ENCODE data around the gene MTHFD1. TPM values are rescaled to one million over a fixed set of nuclear protein-coding genes. Genes with fewer than 3 reads are reported as not detected.

The MTHFD1 gene
- total RNA-seq, 1 donor from 2014 or later = 39.8 TPM

DNA sequence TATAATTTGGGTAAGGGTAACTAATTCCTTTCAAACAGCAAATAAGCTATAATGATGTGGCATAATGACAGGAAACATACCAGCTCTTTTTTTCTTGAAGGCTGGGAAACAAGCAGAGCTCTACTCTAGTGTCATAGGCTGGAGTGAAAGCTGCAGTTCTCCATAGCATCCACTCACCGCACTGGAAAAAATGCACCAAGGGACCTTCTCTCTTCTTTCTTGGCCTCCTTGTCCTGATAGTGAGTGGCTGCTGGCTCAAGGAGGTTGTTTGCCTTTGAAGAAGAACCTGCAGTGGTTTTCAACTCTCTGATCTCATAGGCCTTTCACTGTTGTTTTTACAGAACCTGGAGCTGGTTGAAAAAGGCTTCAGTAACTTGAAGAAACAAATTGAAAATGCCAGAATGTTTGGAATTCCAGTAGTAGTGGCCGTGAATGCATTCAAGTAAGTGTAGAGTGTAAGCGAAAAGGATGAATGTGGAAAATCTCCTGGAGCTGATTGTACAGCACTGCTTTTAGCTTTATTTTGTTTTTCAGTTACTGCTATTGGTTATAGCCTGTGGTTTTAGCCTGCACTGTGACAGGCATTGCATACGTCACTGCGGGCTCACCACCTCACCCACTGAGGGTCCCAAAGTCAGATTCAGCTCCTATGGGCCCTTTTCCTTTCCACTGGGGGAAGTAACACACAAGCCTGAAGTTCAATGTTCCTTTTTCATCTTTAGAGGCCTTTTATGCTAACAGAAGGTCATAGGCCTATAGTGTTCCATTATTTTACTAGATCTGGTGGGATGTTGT, 59.9 kb downstream of the MTHFD1 start:
- DNase-seq = no peak

DNA sequence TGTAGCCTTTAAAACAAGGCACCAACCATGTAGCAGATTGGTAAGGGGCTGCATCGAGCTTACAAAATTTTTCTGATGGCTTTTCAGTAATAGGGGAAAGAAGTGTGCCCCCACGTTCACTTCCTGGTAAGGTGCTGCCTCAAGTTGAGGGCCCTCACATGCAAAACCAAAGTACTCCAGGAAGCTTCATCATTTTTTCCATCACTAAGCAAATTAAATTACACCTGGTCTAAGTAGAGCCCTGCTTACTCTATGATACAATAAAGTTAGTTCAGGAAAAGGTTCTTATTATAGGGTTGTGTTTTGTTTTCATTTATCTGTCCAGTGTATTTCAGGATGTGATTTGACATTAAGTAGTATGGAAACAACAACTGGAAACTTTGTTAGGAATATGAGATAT, 62.1 kb downstream of the MTHFD1 start:
- no peak for DNase-seq

DNA sequence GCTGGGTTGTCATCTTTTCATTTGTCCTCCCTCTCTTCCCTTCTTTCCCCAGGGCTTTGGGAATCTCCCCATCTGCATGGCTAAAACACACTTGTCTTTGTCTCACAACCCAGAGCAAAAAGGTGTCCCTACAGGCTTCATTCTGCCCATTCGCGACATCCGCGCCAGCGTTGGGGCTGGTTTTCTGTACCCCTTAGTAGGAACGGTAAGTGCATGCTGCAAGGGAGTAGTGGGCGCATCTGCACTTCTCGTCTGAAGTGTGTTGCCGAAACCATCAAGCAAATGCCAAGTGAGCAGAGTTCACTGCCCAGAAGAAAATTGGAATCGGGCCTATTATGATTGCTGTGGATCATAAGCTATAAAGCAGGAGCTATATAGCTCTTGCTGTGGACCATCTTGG, 66.5 kb downstream of the MTHFD1 start:
- DNase-seq = no peak

DNA sequence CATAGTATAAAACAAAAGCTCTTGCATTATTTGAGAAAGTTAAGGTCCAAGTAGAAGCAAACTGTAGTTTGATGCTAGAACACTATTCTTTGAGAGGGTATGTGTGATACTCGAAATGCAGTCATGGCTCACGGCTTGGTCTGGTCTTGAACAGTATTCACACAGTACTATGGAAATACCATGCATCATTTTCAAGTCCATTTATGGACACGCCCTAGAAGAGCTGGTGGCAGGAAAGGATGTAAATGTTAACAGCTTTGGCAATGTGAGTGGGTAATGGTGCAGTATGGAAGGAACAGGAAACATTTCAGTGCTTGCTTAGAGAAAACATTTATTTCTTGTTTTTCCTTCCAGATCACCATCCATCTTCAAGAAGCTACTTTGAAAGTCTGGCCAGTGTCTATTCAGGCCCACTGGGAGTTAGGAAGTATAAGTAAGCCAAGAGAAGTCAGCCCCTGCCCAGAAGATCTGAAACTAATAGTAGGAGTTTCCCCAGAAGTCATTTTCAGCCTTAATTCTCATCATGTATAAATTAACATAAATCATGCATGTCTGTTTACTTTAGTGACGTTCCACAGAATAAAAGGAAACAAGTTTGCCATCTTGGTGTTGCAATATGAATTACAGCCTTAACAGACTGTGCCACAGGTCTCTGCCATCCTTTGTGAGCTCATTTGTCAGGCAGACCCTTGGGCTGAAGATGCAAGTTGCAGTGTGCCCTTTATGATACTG, 71.4 kb downstream of the MTHFD1 start:
- no peak for DNase-seq

GRCh38 chr14:64461221-64461620, 73.1 kb downstream of the MTHFD1 start:
- no peak for DNase-seq

DNA sequence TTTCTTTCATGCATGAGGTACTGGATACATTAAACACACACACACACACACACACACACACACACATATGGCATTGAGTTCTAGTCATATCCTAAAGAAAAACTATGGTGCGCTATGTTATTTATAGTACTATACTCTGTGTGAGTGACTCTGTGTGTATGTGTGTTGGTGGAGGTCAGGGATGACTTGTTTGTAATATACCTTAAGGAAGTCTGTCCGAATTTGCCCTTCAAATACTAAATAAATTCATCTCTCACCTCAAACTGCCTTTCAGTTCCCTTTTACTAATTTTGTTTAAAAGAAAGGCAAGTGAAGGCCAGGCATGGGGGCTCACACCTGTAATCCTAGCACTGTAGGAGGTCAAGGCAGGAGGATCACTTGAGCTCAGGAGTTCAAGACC, 75.0 kb downstream of the MTHFD1 start:
- no peak for DNase-seq

DNA sequence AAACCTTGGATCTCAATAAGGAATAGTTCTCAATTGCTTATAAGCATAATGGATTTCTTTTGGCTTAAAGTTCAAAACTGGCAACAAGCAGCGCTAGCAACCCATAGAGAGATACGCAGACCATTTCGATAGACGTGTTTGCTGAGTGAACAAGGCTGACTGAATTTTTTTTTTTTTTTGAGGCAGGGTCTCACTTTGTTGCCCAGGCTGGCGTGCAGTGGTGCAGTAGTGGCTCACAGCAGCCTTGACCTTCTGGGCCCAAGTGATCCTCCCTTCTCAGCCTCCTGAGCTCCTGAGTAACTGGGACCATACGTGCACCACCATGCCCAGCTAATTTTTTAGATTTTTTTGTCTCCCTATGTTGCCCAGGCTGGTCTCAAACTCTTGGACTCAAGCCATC, 75.7 kb downstream of the MTHFD1 start:
- DNase-seq = no peak

GRCh38 chr14:64464651-64465050, 76.5 kb downstream of the MTHFD1 start:
- DNase-seq = no peak

GRCh38 chr14:64465191-64465822, 77.2 kb downstream of the MTHFD1 start, which contains the start of gene AKAP5:
AKAP5 (plus strand) TSS chr14:64465499; CDS start chr14:64468395, 2,896 bp downstream.
- DNase-seq = peak; percentile 53

GRCh38 chr14:64465831-64466554, 77.8 kb downstream of the MTHFD1 start:
- DNase-seq = peak; percentile 42

GRCh38 chr14:64467101-64467500, 78.9 kb downstream of the MTHFD1 start:
- DNase-seq = no peak

- DNase-seq = no peak
These were observed 79.4 kb downstream of the MTHFD1 start for GRCh38 chr14:64467566-64467965.

DNA sequence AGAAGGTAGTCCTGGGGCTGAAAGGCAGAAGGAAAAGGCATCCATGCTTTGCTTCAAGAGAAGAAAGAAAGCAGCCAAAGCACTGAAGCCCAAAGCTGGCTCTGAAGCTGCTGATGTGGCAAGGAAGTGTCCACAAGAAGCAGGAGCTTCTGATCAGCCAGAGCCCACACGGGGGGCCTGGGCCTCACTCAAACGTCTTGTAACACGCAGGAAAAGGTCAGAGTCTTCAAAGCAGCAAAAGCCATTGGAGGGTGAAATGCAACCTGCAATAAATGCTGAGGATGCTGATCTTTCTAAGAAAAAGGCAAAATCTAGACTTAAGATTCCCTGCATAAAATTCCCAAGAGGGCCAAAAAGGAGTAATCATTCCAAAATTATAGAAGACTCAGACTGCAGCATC, 80.3 kb downstream of the MTHFD1 start:
- DNase-seq = no peak

DNA sequence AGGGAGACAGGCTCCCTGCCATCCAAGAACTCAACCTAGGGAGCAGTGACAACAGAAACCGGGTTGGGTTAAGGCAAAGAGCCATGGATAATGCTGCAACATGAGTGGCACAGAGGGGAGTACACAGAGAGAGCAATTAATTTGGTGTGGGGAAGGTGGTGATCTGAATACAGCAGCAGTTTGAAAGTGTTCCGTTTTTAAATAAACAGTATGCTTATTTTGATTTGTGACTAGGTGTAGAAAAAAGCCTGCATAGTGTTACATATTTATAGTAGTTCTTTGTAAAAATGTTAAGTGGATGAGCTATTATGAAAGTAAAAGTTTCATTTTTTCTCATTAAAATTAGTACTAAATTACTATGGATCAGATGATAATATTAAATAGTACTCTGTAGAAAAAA, 85.9 kb downstream of the MTHFD1 start:
- no peak for DNase-seq

- DNase-seq = no peak
These were observed 86.5 kb downstream of the MTHFD1 start for GRCh38 chr14:64474698-64475097.

DNA sequence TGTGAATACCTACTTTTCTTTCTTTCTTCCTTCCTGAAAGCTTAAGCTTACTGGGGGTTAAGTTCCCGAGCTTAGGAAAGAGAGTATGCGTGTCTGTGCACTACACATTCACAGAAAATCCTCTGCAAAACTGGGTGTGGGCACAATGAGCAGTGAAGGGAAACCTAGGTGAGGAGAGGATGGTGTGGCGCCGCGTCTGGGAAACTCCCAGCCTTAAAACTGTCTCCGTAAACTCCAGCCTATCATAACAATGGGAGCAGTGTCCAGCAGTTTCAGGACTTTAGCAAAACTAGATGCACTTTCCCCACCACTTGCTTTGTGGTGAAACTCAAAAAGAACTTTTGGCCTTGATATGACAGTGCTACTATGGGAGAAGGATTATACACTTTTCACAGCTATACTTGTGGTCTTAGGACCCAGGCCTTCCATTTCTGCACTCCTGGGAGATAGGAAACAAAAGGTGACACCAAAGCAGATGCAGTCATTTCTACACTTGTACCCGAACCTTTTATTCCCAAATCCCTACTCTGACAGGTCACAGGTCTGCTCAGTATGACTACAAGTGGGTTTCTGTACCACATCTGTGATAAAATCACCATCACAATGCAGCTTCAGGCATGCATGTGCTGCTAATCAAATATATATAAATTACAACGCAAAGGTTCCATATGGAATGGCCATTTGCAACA, 87.6 kb downstream of the MTHFD1 start:
- DNase-seq = no peak

DNA sequence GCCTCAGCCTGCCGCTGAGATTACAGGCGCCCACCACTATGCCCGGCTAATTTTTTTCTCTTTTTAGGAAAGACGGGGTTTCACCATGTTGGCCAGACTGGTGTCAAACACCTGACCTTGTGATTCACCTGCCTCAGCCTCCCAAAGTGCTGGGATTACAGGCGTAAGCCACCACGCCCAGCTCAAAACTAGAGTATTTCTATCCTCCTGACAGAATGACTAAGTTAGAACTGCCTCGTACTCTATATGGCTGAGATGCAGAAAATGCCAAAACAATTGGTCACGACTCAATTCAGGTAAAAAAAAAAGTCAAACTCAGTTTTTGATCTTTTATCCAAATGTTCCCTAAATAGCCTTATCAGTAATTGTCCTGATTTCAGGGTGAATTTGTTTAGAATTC, 88.3 kb downstream of the MTHFD1 start:
- DNase-seq = no peak

GRCh38 chr14:64478634-64479250, 90.6 kb downstream of the MTHFD1 start:
- peak; percentile 57 for DNase-seq

DNA sequence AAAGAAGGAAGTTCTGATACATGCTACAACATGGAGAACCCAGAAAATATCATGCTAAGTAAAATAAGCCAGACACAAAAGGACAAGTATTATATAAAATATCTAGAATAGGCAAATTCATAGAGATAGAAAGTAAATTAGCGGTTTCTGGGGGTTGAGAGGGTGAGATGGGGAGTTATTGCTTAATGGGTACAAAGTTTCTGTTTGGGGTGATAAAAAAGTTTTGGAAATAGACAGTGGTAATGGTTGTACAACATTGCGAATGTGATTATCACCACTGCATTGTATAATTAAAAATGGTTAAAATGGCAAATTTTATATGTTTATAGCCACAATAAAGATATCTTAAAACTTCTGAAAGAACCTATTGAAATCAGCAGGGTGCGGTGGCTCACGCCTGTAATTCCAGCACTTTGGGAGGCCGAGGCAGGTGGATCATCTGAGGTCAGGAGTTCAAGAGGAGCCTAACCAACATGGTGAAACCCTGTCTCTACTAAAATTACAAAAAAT, 100.5 kb downstream of the MTHFD1 start:
- DNase-seq = no peak

- DNase-seq = no peak
These were observed 103.5 kb downstream of the MTHFD1 start for GRCh38 chr14:64491637-64492036.

DNA sequence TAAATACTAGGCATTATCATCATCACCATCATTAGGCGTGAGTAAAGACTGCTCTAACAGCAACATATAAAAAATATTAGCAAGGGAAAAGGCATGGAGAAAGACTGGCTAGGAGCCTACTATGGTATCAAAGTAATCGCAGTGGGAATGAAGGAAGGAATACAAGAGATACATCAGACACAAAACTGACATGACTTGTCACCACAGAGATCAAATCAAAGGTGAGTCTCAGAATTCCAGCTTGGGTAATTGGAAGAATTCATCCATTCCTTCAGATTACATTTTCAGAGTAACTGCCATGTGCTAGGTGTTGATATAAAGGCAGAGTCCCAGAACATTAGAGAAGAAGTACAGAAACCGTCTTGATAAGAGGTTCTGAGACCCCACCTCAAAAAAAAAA, 105.3 kb downstream of the MTHFD1 start:
- no peak for DNase-seq

GRCh38 chr14:64495252-64495651, 107.1 kb downstream of the MTHFD1 start:
- DNase-seq = no peak
